22Rv1 (cell line): ENCODE measurements around the gene TBX21.
A peak's percentile ranks its signal among the peaks of the same experiment; 100 is the strongest.

Experiments used
- H3K27ac ChIP-seq: fragments of 450-650 bp; 2 replicates; pipeline ENCODE4 v1.5.1; 2017
- ZFX ChIP-seq: fragments of 450-650 bp; IDR thresholded peaks from 2 replicates; pipeline ENCODE4 v1.6.1; 2017; ENCODE audit warnings: antibody characterized with exemption, borderline replicate concordance
- TF ChIP-seq, protein P1 (sequence below): fragments of 450-650 bp; IDR thresholded peaks from 2 replicates; pipeline ENCODE4 v1.5.1; 2017; ENCODE audit warnings: mild to moderate bottlenecking

The TBX21 gene

DNA sequence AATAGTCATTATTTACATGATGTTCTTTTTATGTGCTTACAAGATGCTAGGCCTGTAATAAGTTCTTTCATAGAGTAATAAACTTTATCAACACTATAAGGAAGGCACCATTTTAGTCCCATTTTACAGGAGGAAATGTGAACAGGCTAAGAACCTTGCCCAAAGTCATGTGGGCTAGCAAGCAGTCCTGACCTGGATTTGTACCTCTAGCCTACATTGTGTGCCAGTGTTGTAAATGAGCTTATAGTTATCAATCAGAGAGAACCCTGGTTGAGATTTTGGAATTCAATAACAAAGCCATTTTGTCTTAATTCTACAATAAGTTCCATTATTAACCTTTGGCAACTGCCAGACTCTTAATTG lies 45.7 kb upstream of the TBX21 start:
- peak overlapping the region; percentile 52 for H3K27ac ChIP-seq
- no peak for TF ChIP-seq ZFX
- TF ChIP-seq, protein P1, sequence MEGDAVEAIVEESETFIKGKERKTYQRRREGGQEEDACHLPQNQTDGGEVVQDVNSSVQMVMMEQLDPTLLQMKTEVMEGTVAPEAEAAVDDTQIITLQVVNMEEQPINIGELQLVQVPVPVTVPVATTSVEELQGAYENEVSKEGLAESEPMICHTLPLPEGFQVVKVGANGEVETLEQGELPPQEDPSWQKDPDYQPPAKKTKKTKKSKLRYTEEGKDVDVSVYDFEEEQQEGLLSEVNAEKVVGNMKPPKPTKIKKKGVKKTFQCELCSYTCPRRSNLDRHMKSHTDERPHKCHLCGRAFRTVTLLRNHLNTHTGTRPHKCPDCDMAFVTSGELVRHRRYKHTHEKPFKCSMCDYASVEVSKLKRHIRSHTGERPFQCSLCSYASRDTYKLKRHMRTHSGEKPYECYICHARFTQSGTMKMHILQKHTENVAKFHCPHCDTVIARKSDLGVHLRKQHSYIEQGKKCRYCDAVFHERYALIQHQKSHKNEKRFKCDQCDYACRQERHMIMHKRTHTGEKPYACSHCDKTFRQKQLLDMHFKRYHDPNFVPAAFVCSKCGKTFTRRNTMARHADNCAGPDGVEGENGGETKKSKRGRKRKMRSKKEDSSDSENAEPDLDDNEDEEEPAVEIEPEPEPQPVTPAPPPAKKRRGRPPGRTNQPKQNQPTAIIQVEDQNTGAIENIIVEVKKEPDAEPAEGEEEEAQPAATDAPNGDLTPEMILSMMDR = no peak

DNA sequence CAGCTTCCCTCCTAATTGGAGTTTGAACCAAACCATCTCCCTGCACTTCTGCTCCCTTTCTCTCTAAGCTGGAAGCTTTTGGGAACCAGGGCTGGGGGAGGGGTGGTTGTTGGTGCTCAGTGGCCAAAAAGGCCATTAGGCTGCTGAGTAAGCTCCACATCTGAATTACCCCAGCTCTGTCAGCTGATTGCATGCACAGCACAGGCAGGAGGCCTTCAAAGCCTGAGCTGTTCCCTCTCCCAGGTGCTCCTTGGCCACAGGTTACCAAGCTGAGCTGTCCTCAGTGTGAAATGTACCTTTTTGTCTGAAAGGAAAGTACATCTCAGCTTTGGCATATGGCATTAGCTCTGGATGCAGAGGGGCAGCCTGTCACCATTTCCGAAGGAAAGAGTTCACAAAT lies 45.3 kb upstream of the TBX21 start:
- H3K27ac ChIP-seq = peak overlapping the region; percentile 52
- no peak for TF ChIP-seq ZFX
- TF ChIP-seq, protein P1 = no peak

DNA sequence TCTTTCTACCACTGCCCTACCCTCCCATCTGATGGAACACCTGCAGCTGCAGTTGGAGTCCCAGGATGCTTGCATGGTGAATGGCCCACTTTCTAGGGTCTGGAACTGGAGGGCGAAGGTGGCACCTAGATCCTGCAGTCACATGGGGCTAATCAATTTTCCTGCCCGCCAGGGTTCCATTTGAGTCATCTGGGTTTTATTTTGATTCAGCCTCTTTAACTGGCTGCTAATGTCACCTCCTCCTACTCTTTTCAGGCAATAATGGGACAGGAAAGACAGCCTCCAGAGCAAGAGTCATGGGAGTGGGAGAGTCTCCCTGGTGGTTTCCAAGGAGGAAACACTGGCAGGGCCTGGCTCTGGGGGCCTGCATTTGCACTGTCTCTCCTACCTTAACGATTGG lies 42.9 kb upstream of the TBX21 start:
- TF ChIP-seq ZFX = no peak
- TF ChIP-seq, protein P1 = no peak
- no peak overlapping the region for H3K27ac ChIP-seq

DNA sequence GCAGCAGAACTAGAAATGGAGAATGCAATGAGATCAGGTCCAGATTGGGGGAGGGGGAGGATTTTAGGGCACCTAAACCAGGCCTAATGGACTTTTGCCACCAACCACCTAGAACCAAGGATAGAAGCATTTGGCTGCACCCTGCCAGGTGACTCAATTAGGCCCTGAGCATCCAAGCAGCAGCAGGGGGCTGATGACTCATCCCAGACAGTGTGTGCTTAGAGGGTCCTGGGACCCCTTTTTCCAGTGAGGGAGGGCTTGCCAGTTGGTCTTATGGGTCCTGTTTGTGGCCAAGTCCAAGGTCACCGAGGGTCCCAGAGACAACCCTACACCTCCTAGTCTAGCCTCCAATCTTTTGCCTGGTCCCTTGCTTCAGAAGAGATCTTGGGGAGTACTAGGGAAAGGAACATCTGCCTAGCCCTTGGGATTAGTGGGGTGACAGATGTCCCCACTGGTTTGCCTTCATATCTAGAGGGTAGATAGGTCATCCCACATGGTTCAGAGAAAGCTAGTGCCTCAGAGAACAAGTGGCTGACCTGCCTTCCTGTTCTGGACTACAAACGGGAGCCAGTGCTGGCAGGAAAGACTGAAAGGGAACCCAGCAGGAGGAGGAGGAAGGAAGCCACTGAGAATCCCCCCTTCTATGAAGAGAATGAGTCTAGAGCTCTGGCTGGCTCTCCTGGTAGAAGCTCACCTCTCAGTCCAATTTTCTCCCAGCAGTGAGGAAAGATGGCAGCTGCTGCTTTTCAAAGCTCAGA lies 40.7 kb upstream of the TBX21 start:
- no peak overlapping the region for H3K27ac ChIP-seq
- no peak for TF ChIP-seq ZFX
- TF ChIP-seq, protein P1 = no peak

DNA sequence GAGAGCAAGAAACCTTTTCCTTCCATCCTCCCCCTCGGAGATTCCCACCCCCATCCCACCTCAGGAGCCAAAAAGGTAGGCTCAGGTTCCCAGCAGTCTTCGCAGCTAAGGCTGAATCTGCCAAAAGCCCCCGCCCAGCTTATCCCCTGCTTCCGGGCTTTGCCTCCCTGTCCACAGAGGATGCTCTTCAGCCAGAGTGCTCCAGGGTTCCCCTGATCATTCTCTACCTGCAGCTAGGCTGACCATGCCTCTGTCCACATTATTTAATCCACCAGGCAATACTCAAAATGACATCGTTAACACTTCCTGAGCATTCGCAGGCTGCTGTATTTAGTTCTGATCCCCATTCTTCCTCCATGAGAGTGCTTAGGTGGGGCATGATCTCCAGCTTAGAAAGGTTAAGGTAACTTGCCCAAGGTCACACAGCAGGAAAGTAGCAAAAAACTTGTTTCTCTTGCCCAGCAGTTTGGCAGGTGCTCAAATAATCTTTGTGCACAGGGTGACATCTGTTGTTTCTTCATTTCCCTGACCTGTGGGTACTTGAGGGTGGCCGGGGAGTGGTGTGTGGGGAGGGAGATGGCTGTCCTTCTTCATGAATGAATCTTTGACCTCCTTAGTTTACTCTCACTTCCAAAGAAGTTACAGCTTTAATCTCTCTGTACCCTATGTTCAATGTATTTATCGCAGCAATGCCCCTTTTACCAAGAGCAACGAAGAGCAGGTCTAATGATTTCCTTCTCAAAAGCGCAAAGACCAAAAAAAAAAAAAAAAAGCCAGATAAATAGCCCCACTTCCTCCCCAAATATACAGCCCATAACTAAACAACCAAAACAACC lies 39.9 kb upstream of the TBX21 start:
- TF ChIP-seq, protein P1 = no peak
- no peak for TF ChIP-seq ZFX
- H3K27ac ChIP-seq = no peak overlapping the region

DNA sequence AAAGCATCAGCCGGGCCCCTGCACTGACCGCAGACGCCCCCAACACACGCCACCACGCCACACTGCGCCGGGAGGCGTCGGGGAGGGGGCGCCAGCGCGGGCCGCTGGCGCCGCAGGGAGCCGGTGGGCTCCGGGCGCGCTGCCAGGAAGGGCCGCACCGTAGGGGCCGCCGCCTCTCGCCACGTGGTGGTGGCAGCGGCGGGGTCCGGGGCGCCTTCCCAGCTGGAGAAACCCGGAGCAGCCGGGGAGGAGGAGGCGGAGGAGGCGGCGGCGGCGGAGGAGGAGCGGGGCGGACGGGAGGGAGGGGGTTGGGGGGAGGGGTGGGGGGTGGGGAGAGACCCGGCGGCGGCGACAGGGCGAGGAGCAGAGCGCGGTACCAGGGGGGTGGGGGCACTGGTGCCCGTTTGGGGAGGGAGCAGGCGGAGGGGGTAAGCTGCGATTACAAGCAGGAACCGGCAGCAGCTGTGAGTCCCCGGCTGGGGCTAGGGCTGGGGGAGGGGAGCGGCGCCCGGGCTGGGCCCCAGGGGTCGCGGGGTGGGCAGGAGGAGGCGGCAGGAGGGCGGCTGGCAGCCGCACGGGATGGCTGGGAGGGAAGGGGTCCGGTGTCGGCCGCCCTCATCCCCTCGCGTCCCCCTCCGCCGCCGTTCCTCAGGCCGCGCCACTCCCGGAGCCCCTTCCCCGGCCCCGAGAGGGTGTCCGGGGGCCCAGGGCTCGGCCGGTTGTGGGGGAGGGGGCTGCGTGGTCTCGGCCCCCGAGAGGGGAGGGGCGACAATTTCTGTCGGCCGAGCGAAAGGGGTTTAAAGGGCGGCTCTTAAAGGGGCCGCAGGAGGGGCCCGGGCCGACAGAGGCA lies 39.1 kb upstream of the TBX21 start, which contains the start of gene TBKBP1:
Gene TBKBP1, plus strand, starts transcription at position 431 of the 850 bp plus-strand sequence. CDS start 1,952 bp downstream, outside the sequence.
- H3K27ac ChIP-seq = 0 out of 2 replicates have a peak within 1 kb of the TSS, but pooled peaks have one; percentile 37
- TF ChIP-seq, protein P1 = no peak
- TF ChIP-seq ZFX = no peak
